ENCODE measurements around the gene SLC44A2. TPM values are rescaled to one million over a fixed set of nuclear protein-coding genes. Genes with fewer than 3 reads are reported as not detected.

SLC44A2 gene
- total RNA-seq, 4 donors from 2014 or later, result 59.7 to 82.8 (median 69.8) TPM

GRCh38 chr19:10679743-10680142 is 54.4 kb downstream of the SLC44A2 start:
- 92% methylated on average over 13 of the region's 18 CpGs; no CpG with 5 or more reads in 1 of the 2 donors for WGBS, 2 donors
- Histone ChIP-seq H3K4me1 (peaks cover 0 to 25% (median 0%) of the 10 kb centered on the region in 3 donors), H3K36me3 (peaks cover 68 to 100% (median 82%) of the 10 kb centered on the region in 3 donors), H3K9me3 (no peaks in the 10 kb centered on the region), H3K4me3 (no peak overlapping the region), H3K27ac (no peak overlapping the region), H3K27me3 (no peaks in the 10 kb centered on the region)
- TF ChIP-seq CTCF (IDR thresholded peaks at IDR 0.05) (no peak), POLR2A (IDR thresholded peaks at IDR 0.05) (no peak)
- no peak for DNase-seq
- intact Hi-C loops (cut with DNase I), result no loop called here

- H3K4me1 ChIP-seq, result peaks cover 0 to 34% (median under 1%) of the 10 kb centered on the region in 3 donors
- H3K27ac ChIP-seq, result no peak overlapping the region
- no peaks in the 10 kb centered on the region for H3K9me3 ChIP-seq
- TF ChIP-seq POLR2A (IDR thresholded peaks at IDR 0.05) (no peak), CTCF (IDR thresholded peaks at IDR 0.05) (no peak)
- peaks cover 68 to 100% (median 84%) of the 10 kb centered on the region in 3 donors for H3K36me3 ChIP-seq
- no peak overlapping the region for H3K4me3 ChIP-seq
- DNase-seq, result no peak
- intact Hi-C loops (cut with DNase I), result no loop called here
- 96 to 100% methylated on average over 1 to 10 of the region's 15 CpGs for WGBS, 2 donors
- H3K27me3 ChIP-seq, result no peaks in the 10 kb centered on the region
Measured at GRCh38 chr19:10680545-10681135, 55.3 kb downstream of the SLC44A2 start.

GRCh38 chr19:10681658-10682057 is 56.3 kb downstream of the SLC44A2 start:
- 40% methylated on average over 1 of the region's 4 CpGs; no CpG with 5 or more reads in 1 of the 2 donors for WGBS, 2 donors
- no peak overlapping the region for H3K4me3 ChIP-seq
- no peaks in the 10 kb centered on the region for H3K9me3 ChIP-seq
- no peaks in the 10 kb centered on the region for H3K27me3 ChIP-seq
- intact Hi-C loops (cut with DNase I), result no loop called here
- H3K27ac ChIP-seq, result no peak overlapping the region
- no peak for TF ChIP-seq CTCF (IDR thresholded peaks at IDR 0.05)
- no peak for TF ChIP-seq POLR2A (IDR thresholded peaks at IDR 0.05)
- peaks cover 68 to 100% (median 90%) of the 10 kb centered on the region in 3 donors for H3K36me3 ChIP-seq
- no peak for DNase-seq
- H3K4me1 ChIP-seq, result peaks cover 6 to 44% (median 10%) of the 10 kb centered on the region in 3 donors

GRCh38 chr19:10682397-10683063 is 57.2 kb downstream of the SLC44A2 start:
- Histone ChIP-seq H3K4me1 (peaks cover 12 to 53% (median 13%) of the 10 kb centered on the region in 3 donors), H3K4me3 (no peak overlapping the region), H3K9me3 (no peaks in the 10 kb centered on the region), H3K36me3 (peaks cover 70 to 100% (median 93%) of the 10 kb centered on the region in 3 donors), H3K27me3 (no peaks in the 10 kb centered on the region), H3K27ac (no peak overlapping the region)
- WGBS, 2 donors, result 86 to 100% methylated on average over 4 to 5 of the region's 15 CpGs
- TF ChIP-seq POLR2A (IDR thresholded peaks at IDR 0.05) (no peak), CTCF (IDR thresholded peaks at IDR 0.05) (no peak)
- intact Hi-C loops (cut with DNase I), result no loop called here
- no peak for DNase-seq

- Histone ChIP-seq H3K4me1 (peaks cover 12 to 56% (median 13%) of the 10 kb centered on the region in 3 donors), H3K27me3 (no peaks in the 10 kb centered on the region), H3K4me3 (no peak overlapping the region), H3K27ac (no peak overlapping the region), H3K9me3 (no peaks in the 10 kb centered on the region), H3K36me3 (peaks cover 70 to 100% (median 93%) of the 10 kb centered on the region in 3 donors)
- WGBS, 2 donors, result 80% methylated on average over 1 of the region's 15 CpGs; no CpG with 5 or more reads in 1 of the 2 donors
- TF ChIP-seq CTCF (IDR thresholded peaks at IDR 0.05) (no peak), POLR2A (IDR thresholded peaks at IDR 0.05) (no peak)
- DNase-seq, result no peak
- intact Hi-C loops (cut with DNase I), result no loop called here
Measured at GRCh38 chr19:10683064-10683426, 57.7 kb downstream of the SLC44A2 start.
